NCI-H524 (cell line): ENCODE measurements around the gene ANKRD63.

Source experiments
- DNase-seq, 2 experiments: peaks; one replicate each; lab custom pipeline; 2025; lab: John Stamatoyannopoulos, UW

The ANKRD63 gene

GRCh38 chr15:40295877-40296560 is 13.2 kb upstream of the ANKRD63 start:
- no peak for DNase-seq

DNA sequence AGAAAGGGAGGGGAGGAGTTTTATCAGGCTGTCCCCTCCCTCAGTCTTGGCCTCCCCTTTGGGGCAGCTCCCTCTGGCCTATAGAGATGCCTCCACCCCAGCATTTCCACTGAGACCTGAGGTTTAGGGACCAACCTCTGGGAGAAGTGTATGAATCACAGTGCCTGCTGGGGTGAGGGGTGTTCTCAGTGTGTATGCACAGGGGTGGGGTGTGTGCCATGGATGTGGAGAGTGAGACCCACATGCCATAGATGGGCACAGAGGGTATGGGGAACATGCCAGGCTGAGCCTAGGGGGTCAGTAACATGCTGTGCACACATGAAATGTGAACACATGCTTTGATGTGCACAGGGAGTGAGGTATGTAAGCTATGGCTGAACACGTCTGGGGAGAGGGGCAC is 12.4 kb upstream of the ANKRD63 start:
- no peak for DNase-seq

DNA sequence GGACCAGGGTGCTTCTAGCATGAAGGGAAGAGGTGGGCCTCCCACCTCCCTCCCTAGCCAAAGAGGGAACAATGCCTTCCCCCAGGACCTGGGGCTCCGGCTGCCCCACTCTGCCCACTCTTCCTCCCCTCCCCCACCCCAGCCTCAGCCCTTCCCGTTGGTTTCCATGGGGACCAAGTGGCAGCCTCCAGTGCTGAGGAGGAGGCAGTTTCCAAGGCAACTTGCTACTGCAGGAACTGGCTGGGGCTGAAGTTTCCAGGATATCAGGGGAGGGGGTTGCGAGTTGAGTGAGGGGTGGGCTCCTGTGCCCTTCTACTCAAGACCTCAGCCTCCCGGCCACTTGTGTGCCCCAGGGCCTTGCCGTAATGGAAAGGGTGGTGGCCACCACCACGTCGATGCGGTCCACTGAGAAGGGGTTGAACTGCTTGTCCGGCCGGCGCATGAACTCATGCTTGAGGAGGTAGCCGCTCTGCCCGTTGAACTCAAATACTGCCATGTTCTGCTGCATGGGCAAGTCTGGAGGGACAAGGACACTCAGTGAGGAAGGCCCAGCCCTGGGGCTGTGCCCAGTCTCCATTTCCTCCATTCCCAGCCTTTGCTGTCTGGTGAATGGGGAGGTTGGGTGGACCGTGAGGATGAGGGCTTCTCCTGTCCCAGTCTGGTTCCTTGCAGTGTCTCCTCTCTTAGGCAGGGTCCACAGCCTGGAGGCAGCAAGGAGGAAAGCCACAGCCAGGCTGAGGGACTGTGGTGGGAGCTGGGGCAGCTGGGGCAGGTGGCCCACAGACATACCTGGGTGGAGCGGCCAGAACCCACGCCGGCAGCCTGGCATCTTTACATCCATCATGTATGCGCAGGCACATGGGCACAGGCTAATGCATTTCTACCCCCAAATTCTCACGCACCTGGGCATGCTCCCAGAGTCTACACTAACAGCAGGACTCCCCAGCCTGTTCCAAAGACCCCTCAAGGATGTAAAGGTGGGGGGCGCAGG is 11.3 kb upstream of the ANKRD63 start:
- peak in 1 of 2 experiments; percentile 37 for DNase-seq

GRCh38 chr15:40293006-40293405 is 10.1 kb upstream of the ANKRD63 start:
- DNase-seq = no peak

DNA sequence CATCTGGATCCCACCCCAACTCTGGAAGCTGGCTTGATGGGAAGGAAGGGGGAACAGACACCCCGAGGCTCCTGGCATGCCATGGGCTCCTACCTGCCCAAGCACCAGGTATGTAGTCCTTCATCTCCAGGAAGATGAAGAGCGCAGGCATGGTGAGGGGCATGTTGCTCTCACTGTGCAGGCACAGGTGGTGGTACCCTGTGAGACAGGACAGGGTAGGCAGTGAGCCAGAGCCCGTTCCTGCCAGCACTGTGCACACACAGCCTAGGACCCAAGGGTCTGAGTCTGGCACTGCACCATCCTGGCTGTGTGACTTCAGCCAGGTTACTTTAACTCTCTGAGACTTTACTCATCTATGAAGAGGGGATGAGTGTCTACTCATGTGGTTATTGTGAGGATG is 9.4 kb upstream of the ANKRD63 start:
- DNase-seq = no peak

DNA sequence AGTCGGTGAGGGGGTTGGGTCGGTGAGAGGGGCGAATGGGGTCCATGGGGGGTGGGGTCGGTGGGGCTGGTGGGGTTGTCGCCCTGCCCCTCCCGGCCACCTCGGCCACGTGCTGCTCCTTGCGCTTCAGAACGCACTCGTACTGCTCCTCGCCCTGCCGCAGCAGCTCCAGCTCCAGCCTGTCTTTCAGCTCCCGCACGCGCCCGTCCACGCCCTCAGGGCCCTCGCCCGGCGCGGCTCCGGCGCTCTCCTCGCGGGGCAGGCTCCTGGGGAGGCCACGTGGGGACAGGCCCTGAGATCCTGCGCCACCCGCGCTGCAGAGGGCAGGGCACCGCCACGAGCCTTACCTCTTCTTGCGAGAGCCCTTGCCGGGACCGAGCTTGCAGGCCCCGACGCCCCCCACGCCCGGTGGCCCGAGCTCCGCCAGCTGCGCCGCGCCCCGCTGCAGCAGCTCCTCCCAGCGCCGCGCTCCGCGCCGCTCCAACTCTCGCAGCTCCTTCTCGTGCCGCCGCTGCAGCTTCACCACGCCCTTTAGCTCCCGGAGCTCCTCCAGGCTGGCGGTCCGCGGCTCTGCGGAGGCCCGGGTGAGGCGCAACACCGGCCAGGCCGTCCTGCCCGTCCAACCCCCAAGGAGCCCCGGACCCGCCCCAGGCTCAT is 8.2 kb upstream of the ANKRD63 start:
- DNase-seq = peak in 1 of 2 experiments; percentile 64

GRCh38 chr15:40290545-40290917 is 7.7 kb upstream of the ANKRD63 start:
- DNase-seq = no peak

DNA sequence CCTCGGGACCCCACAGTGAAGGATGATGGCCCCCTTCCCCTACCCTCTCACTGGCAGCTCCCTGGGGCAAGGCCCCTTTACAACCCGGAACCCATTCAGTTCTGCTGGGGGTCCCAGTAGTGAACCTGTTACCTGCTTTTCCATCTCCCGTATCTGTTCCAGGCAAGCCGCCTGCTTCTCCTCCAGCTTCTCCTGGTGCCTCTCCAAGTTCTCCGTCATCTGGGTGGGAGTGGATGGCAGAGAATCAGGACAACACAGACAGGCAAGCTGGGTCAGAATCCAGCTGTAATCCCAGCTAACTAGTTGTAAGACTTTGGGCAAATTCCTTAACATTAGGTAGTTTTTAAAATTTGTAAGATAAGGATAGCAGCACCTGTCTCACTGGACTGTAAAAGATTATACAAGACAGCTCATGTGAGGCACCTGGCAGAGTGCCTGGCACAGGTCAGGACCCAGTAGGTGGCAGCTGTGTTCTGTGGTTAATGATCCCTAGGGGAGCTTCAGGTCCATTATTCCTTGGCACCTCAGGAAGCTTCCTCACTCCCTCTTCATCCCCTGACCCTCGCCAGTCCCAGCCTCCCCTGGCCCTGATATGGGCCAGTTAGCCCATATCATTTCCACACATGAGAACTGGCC is 6.4 kb upstream of the ANKRD63 start:
- peak in 1 of 2 experiments; percentile 48 for DNase-seq

GRCh38 chr15:40287968-40288367 is 5.1 kb upstream of the ANKRD63 start:
- no peak for DNase-seq

DNA sequence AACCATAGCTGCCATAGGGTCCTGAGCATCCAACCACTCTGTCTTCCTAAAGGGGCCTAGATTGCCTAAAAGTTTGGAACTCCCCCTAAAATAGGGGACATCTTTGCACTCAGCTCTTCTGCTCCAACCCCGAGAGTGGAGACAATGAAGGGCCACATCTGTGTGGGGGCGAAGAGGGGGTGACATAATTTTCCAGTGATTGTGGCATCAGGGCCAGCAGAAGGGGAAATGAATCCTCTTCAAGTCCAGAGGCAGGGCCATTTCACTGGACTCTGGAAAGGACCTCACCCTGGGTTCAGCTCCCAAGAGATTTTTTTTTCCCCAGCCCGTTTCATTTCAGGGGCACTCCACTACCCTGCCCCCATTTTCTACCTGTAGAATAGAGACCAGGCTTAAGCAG is 4.6 kb upstream of the ANKRD63 start:
- no peak for DNase-seq

DNA sequence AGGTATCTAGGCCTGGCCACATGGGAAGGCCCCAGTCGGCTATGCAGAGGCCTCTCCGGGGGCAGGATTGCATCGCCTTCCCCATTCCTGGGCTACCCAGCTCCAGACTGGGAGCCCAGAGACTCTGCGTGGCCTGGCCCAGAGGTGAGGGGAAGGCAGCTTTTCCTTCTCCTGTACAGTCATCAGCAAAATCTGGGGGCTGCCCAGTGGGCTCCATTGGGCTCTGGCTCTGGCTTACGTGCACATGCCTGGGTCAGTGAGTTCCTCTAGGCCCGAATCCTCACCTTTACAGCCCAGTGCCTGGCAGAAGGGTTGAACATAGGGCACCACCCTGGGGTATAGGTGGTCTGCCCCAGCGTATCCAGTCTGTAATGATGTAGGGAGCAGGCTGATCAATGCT is 3.9 kb upstream of the ANKRD63 start:
- DNase-seq = no peak

- DNase-seq = peak in 1 of 2 experiments; percentile 76
These were observed 3.2 kb upstream of the ANKRD63 start for GRCh38 chr15:40286061-40286532.

GRCh38 chr15:40285554-40286011 is 2.7 kb upstream of the ANKRD63 start:
- no peak for DNase-seq

DNA sequence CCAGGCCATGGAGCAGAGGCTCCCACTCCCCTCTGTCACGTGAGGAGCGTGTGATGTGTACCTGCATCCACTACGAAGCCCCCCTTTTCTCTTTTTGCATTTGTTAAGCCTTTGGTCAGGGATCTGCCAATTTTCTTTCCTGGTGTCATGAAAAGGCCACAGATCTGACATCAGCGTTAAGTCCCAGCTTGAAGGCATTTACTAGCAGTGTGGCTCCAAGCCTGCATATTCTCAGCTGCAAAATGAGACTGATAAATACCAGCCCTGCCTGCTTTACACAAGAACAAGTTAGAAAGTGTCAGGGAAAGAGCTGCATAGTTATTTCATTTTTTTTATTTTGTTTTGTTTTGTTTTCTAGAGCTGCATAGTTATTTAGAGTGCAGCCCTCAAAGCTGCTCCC is 2.3 kb upstream of the ANKRD63 start:
- DNase-seq = no peak

GRCh38 chr15:40283615-40284300 is 894 bp upstream of the ANKRD63 start:
- no peak for DNase-seq

- peak in 1 of 2 experiments; percentile 62 for DNase-seq
These were observed 556 bp downstream of the ANKRD63 start for GRCh38 chr15:40282147-40282868.

DNA sequence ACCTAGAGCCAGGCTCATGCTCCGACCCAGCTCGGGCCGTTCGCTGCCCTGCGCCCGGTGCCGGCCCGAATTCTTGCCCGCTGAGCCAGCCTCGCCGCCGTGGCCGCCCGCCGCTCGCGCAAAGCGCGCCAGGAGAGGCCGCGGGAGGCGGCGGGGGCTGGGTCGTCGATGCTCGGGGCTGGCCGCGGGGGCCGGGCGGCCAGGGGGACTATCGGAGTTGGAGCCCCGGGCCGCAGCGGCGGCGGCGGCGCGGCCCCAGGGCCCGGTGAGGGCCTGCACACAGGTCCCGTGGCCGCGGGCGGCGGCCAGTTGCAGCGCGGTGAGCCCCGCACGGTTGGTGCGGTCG is 1.1 kb downstream of the ANKRD63 start:
- DNase-seq = no peak

DNA sequence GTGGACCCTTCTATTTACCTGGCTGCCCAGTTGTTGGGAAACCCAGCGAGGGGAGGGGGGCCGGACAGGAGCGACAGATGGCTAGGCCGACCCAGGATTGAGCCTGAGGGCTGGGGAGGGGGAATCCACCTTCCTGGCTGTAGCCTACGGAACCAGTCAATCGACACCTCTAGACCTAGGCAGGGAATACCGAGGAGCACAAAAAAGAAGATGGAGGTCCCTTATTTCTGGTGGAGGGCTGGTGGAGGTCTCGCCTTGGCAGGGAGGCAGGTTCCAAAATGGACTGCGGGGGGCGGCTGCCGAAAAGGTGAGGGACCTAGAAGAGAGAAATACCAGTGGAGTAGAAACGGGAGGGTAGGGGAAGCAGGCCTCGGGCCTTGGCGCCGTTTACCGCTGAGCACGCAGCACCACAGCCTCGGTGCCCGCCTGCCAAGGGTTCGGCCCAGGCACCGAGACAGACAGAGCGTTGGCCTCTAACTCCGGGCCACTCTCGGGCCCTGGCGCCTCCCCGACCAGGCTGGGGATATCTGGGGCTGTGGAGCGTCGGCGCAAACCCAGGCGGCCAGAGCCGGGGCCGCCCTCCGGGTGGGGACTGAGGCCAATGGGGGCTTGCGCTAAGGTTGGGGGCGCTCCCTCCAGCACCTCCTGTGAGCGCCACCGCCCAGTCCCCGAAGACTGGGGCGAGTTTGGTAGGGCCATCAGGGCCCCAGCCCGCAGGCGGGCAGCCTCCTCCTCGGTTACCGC is 1.6 kb downstream of the ANKRD63 start:
- peak in 1 of 2 experiments; percentile 28 for DNase-seq

DNA sequence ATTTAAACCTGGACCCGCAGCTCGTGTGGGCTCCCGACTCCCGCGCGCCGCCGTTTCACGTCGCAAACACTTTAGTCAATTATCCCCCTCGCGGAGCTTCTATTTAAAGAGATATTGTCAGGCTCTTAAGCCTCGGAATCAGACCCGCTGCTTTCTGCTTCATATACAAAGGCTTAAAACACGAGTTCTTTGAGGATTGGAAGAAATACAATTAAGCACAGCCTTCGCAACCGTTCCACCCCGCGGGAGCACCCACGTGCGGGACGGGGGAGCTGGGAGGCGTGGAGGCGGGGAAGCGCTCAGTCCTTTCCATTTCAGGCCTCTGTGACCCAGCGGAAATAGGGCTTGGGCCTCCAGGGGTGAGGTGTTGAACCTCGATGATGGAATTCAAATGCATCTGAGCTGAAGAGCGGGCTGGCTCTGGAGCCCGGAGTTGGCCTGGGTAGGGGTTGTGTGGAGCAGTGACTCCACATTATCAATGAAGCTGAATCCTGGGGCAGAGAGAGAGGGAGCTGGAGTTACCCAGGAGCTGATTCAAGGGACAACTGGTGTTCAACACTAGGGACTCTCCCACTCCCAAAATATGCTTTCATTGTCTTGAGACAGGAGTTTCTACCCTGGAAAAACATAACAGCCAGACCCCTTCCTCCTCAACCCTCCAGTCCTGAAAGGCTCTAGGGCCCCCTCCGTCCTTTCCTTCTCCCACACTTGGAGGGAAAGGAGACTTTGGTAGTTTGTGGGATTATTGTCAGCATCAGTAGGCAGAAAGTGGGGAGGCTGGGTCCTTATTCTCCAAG is 2.4 kb downstream of the ANKRD63 start:
- DNase-seq = no peak
